Activated gamma-delta T cell treated with Interleukin-2 at 50 U/mL for 16 hours (primary cell): Measurements from ENCODE around the gene FOXA1.

Experiments used
- DNase-seq: peaks from one replicate; pipeline ENCODE4 v3.0.0-alpha.2; 2020

The FOXA1 gene

GRCh38 chr14:37601865-37602264 is 6.8 kb upstream of the FOXA1 start:
- no peak for DNase-seq

GRCh38 chr14:37600880-37601741 is 6.1 kb upstream of the FOXA1 start:
- no peak for DNase-seq

DNA sequence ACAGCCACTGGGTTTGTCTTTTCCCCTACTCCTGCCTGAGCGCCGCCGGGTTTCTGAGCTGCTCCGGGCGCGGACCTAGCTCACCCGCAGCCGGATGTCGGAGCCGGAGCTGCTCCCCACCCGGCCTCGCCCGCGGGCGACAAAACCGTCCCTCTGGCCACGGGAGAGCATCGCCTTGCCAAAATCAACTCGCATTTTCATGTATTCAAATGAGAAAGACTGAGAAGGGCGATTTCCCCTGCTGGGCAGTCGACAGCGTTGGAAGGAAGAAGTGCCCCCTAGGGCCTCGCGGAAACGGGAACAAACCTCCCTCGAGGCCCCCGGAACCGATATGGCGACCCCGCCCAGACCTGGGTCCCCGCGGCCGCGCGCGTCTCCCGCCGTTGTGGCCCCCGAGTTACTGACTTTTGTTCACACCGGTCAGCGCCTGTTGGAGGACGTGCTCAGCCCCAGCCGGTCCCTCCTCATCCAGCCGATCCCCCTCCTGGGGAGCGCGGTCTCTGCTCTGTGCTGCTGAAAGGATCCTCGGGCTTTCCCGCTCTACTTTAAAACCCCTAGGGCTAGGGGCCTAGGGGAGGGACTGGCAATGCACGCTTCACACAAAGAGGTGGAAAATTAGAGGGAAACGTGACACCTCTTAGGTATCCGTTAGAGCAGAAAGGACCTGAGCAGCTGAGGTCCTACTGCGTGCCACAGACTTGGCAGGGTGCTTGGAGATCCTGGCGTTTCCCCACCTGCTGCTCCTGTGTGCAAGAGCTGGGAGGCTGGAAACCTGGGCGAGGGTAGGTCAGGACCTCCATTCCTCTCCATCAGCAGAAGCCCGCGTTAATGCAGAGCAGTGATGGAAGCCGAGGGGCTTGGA is 4.7 kb upstream of the FOXA1 start:
- no peak for DNase-seq

DNA sequence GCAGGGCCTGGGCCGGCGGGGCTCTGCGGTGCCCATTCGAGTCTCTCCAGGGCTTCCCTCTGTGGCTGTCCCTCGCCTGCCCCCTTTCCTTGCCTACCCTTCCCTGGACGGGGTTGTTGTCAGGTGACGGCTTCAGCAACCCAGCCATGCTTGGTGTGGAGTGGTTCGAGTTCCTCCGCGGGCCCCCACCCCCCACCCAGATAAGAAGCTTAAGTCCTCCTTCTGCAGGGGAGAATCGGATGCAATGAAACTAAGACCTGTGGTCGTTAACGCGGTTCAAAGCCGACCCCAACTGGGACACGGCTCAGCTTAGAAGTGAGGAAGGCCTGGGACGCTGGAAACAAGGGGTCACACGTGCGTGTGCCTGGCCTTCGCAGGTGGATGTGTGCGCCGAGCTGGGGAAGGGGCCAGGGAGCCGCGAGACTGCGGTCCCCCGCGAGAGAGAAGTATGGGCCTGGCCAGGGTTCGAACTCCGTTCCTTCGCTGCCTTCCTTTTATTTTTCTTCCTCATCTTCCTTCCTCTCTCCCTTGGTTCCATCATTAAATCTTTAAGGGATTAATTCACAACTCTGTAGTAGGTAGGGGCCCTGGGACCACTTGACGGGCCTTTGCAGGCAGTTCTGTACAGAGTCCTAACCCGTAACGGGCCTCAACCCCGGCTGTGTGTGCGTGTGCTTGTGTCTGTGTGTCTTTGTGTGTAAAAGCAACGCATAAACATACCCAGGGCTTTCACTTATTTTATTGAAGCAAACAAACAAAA is 3.9 kb upstream of the FOXA1 start:
- no peak for DNase-seq

GRCh38 chr14:37597914-37598746 is 3.1 kb upstream of the FOXA1 start:
- DNase-seq = no peak

- DNase-seq = no peak
These were observed 2.5 kb upstream of the FOXA1 start for GRCh38 chr14:37597538-37597913.

DNA sequence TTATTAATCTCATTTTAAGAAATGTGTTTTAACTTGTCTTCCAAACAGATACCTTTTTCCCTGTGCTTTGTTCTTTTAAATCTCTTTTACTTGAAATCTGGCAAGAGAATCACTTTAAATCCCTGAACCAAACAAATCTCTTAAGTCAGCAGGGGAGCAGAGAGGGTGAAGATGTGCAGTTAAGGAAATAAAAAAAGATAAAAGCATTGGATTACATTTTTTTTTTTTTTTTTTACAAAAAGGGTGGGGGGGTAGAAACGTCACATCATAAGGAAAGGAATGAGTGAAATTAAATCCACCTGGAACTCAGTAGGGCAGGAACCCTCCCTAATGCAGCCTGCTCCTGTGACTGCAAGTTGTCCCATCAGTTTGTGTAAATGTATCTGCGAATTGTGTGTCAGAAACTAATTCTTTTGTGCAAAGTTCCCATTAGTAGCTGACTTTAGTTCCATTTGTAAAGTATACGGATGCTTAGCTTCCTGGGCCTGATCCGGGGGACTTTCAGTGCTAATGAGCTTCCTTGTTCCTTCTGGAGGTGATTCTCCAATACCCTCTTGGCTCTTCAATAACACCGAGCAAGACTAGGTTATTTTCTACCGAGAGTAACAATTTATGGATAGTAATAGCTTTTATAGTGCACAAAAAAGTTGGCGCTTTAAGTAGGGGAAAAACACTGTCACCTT is 1.9 kb upstream of the FOXA1 start:
- no peak for DNase-seq

GRCh38 chr14:37595809-37596621 is 966 bp upstream of the FOXA1 start:
- no peak for DNase-seq

DNA sequence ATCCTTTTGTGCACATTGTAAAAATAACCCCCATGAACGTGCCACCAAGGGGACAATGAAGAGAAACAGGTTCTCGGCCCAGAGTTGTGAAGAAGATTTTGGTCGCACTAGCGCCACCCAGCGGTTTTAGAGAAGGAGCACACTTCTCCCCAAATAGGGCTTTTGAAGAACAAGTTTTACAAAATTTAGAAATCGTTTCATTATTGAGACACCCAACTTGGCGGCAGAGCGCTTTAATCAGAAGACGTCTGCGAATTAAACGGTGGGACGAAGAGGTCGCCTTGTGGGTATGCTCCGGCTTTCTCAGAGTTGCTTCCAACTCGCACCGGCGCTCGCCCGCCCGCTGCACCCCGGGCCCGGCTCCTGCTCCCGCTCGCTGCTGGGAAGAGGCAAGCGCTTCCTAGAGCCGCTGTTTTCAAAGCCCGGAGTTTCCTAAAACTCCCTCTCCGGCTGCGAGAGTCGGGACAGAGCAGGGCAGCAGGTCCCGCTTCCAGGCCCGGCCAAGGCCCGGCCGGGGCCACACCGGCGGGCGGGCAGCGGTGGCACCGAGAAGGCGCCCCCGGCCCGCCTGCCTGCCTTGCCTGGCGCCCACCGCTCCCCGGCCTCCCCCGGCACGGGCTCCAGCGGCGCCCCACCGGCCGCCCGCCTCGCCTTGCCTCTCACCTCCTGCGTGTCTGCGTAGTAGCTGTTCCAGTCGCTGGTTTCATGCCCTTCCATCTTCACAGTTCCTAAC is 645 bp downstream of the FOXA1 start:
- no peak for DNase-seq

- no peak for DNase-seq
These were observed 1.4 kb downstream of the FOXA1 start for GRCh38 chr14:37593511-37594237.

DNA sequence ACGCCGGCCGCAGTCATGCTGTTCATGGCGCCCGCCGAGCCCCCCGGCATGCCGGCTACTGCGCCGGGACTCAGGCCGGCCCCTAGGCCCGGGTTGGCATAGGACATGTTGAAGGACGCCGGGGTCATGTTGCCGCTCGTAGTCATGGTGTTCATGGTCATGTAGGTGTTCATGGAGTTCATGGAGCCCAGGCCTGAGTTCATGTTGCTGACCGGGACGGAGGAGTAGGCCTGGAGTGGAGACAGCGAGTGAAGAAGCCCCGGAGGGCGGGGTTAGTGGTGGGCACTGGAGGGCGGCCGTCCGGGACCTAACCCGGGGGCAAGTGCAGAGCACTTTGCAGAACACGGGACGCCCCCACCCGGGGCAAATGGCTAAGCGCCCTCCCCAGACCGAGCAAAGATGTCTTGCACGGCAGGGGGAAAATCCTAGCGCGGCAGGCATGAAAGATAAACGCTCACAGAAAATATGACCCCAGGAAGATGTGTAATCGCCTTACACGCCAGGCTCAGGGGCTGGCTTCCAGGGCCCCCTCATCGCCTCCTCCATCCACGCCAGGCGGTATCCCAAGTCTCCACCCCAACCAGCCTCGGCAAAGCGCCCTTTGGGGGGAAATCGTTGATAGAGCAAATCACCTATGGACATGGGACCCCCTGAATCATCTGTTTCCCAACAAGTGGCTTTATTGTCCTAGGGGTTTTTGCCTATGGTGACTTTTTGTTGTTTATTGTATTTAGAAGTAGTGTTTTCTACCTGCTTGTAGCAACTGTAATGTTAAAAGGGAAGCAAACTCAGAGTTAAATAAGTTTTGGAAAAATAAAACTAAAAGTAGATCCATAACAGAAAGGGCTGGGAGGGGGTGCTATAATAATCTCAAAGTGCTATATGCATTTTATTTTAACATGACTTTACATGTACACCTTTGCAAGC is 2.3 kb downstream of the FOXA1 start:
- no peak for DNase-seq

GRCh38 chr14:37591941-37592481 is 3.0 kb downstream of the FOXA1 start:
- DNase-seq = no peak

DNA sequence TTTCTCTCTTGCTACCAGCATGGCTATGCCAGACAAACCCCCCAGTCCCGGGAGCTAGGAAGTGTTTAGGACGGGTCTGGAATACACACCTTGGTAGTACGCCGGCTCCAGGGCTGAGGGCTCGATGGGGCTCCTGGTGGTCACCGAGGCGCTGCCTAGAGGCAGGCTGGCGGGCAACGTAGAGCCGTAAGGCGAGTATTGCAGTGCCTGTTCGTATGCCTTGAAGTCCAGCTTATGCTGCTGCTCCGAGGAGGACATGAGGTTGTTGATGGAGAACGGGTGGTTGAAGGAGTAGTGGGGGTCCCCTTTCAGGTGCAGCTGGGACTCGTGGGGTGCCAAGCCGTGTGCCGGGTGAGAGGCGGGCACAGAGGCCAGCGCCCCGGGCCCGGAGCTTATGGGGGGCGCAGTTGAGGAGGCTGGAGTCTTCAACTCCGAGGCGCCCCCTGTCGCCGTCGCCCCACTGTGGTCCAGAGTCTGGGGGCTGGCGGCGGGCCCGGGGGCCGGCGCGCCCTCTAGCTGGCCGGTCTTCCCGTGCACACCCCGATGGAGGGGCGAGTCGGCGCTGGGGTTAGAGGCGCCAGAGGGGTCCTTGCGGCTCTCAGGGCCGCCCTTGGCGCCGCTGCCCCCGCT is 3.6 kb downstream of the FOXA1 start:
- DNase-seq = no peak

- no peak for DNase-seq
These were observed 4.5 kb downstream of the FOXA1 start for GRCh38 chr14:37590428-37591139.

GRCh38 chr14:37589715-37590427 is 5.2 kb downstream of the FOXA1 start:
- DNase-seq = no peak
